ENCODE measurements around the gene FCN1. TPM values are rescaled to one million over a fixed set of nuclear protein-coding genes. Genes with fewer than 3 reads are reported as not detected.

The FCN1 gene
- total RNA-seq, 1 donor from 2014 or later, result not detected

- no peak overlapping the region for H3K4me3 Mint-ChIP-seq (ENCODE audit: low read depth)
- peaks cover 4% of the 10 kb centered on the region for H3K27me3 Mint-ChIP-seq
- no peak overlapping the region for H3K27ac Mint-ChIP-seq
- H3K4me1 Mint-ChIP-seq (ENCODE audit: low read depth), result no peaks in the 10 kb centered on the region
- no peaks in the 10 kb centered on the region for H3K36me3 Mint-ChIP-seq (ENCODE audit: insufficient read depth)
- no peaks in the 10 kb centered on the region for H3K9me3 Mint-ChIP-seq (ENCODE audit: low read depth)
- no peak for TF ChIP-seq CTCF (IDR thresholded peaks at IDR 0.05; ENCODE audit: unreplicated experiment)
- DNase-seq (ENCODE audit: low spot score, unreplicated experiment), result no peak
Observed at GRCh38 chr9:134955801-134956200, 38.1 kb upstream of the FCN1 start.

GRCh38 chr9:134955156-134955555 lies 37.4 kb upstream of the FCN1 start:
- Mint-ChIP-seq H3K27me3 (peaks cover 4% of the 10 kb centered on the region), H3K4me1 (ENCODE audit: low read depth) (no peaks in the 10 kb centered on the region), H3K9me3 (ENCODE audit: low read depth) (no peaks in the 10 kb centered on the region), H3K36me3 (ENCODE audit: insufficient read depth) (no peaks in the 10 kb centered on the region), H3K4me3 (ENCODE audit: low read depth) (no peak overlapping the region), H3K27ac (no peak overlapping the region)
- DNase-seq (ENCODE audit: low spot score, unreplicated experiment), result no peak
- TF ChIP-seq CTCF (IDR thresholded peaks at IDR 0.05; ENCODE audit: unreplicated experiment), result no peak

- H3K27me3 Mint-ChIP-seq, result peaks cover 4% of the 10 kb centered on the region
- no peaks in the 10 kb centered on the region for H3K4me1 Mint-ChIP-seq (ENCODE audit: low read depth)
- no peak overlapping the region for H3K27ac Mint-ChIP-seq
- TF ChIP-seq CTCF (IDR thresholded peaks at IDR 0.05; ENCODE audit: unreplicated experiment), result no peak
- no peaks in the 10 kb centered on the region for H3K9me3 Mint-ChIP-seq (ENCODE audit: low read depth)
- no peaks in the 10 kb centered on the region for H3K36me3 Mint-ChIP-seq (ENCODE audit: insufficient read depth)
- no peak for DNase-seq (ENCODE audit: low spot score, unreplicated experiment)
- no peak overlapping the region for H3K4me3 Mint-ChIP-seq (ENCODE audit: low read depth)
Observed at GRCh38 chr9:134951994-134952393, 34.3 kb upstream of the FCN1 start.

- no peak for DNase-seq (ENCODE audit: low spot score, unreplicated experiment)
- H3K36me3 Mint-ChIP-seq (ENCODE audit: insufficient read depth), result no peaks in the 10 kb centered on the region
- no peak overlapping the region for H3K27ac Mint-ChIP-seq
- TF ChIP-seq CTCF (IDR thresholded peaks at IDR 0.05; ENCODE audit: unreplicated experiment), result no peak
- peaks cover 4% of the 10 kb centered on the region for H3K27me3 Mint-ChIP-seq
- no peak overlapping the region for H3K4me3 Mint-ChIP-seq (ENCODE audit: low read depth)
- H3K9me3 Mint-ChIP-seq (ENCODE audit: low read depth), result no peaks in the 10 kb centered on the region
- H3K4me1 Mint-ChIP-seq (ENCODE audit: low read depth), result no peaks in the 10 kb centered on the region
Observed at GRCh38 chr9:134951461-134951860, 33.7 kb upstream of the FCN1 start.

GRCh38 chr9:134950386-134951210 lies 32.9 kb upstream of the FCN1 start:
- no peak for DNase-seq (ENCODE audit: low spot score, unreplicated experiment)
- Mint-ChIP-seq H3K4me1 (ENCODE audit: low read depth) (no peaks in the 10 kb centered on the region), H3K27me3 (peaks cover 4% of the 10 kb centered on the region), H3K4me3 (ENCODE audit: low read depth) (no peak overlapping the region), H3K9me3 (ENCODE audit: low read depth) (no peaks in the 10 kb centered on the region), H3K27ac (no peak overlapping the region), H3K36me3 (ENCODE audit: insufficient read depth) (no peaks in the 10 kb centered on the region)
- TF ChIP-seq CTCF (IDR thresholded peaks at IDR 0.05; ENCODE audit: unreplicated experiment), result no peak
